ENCODE measurements around the gene DIAPH1. TPM values are rescaled to one million over a fixed set of nuclear protein-coding genes. Genes with fewer than 3 reads are reported as not detected.

DIAPH1 gene
- total RNA-seq, 3 donors from 2014 or later = 53.3 to 87.7 (median 82.7) TPM

DNA sequence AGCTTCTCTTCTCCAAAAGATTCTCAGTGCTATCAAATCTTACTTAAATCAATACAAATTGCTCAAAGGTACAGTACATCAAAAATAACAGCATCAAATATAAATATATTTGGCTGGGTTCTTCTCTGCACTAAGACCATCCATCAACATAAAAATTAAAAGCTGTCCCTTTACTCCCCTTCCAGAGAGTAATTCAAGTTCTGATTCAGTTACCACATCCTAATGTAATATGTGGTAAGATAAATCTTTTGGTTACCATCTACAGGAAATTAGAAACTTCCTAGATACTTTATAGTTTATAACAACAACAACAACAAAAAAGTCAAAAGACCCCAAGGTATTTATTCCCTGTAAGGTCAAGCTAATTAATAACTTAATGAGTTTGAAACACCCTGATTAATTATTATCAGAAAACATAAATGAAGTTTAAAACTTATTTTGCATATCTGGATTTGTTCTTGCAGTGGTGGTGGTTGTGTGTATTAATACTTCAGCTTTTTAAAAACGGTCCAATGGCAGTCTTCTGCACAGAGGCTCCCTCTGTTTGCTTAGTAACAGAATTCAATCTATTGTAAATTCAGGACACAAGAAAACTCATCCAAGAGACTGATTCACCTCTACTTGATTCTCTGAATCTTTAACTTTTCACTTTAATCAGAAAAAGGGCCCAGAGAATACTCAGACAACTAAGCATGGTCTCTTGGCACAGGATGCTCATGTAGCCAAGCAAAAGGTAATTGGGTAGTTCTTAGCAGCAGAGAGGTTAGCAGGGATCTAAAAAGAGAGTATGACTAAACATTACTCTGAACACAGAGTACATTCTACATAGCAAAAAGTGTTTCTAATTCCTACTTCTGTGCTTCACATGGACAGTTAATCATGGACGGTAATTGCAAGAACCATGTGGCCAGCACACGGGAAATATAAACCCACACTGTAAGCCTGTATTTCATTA lies 20.1 kb downstream of the DIAPH1 start:
- Histone ChIP-seq H3K36me3 (ENCODE audit: low read depth) (no peaks in the 10 kb centered on the region), H3K4me3 (no peak overlapping the region), H3K9me3 (no peaks in the 10 kb centered on the region), H3K4me1 (ENCODE audit: low read depth) (no peaks in the 10 kb centered on the region)
- ATAC-seq (peak; percentile 36), DNase-seq (no peak)
- intact Hi-C loops (cut with DNase I, micrococcal nuclease) = no loop called here
- no peak for TF ChIP-seq CTCF (IDR thresholded peaks at IDR 0.05)

GRCh38 chr5:141597814-141598213 lies 21.0 kb downstream of the DIAPH1 start:
- Histone ChIP-seq H3K9me3 (no peaks in the 10 kb centered on the region), H3K4me1 (ENCODE audit: low read depth) (no peaks in the 10 kb centered on the region), H3K4me3 (no peak overlapping the region), H3K36me3 (ENCODE audit: low read depth) (no peaks in the 10 kb centered on the region)
- DNase-seq = no peak
- intact Hi-C loops (cut with DNase I, micrococcal nuclease) = no loop called here
- ATAC-seq = peak; percentile 12
- no peak for TF ChIP-seq CTCF (IDR thresholded peaks at IDR 0.05)

DNA sequence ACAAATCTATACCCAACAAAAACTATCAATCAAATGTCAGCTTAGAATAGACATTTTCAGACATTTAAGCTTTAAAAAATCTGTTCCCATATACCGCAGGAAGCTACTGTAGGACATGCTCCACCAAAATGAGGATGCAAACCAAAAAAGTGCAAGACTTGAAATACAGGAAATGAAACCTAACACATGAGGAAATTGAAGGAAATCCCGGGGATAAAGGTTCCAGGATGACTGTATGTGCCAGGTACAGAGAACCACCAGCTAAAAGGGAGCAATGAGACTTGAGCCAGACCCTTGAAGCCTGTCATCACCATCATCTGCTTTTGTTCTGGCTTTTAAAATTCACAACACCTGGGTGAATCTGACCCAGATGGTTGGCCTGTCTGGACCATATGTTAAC lies 21.4 kb downstream of the DIAPH1 start:
- no peak for DNase-seq
- Histone ChIP-seq H3K36me3 (ENCODE audit: low read depth) (no peaks in the 10 kb centered on the region), H3K4me1 (ENCODE audit: low read depth) (no peaks in the 10 kb centered on the region), H3K4me3 (no peak overlapping the region), H3K9me3 (no peaks in the 10 kb centered on the region)
- peak; percentile 55 for ATAC-seq
- no peak for TF ChIP-seq CTCF (IDR thresholded peaks at IDR 0.05)
- intact Hi-C loops (cut with DNase I, micrococcal nuclease) = no loop called here

- Histone ChIP-seq H3K4me1 (ENCODE audit: low read depth) (no peaks in the 10 kb centered on the region), H3K9me3 (no peaks in the 10 kb centered on the region), H3K36me3 (ENCODE audit: low read depth) (no peaks in the 10 kb centered on the region), H3K4me3 (no peak overlapping the region)
- DNase-seq = no peak
- intact Hi-C loops (cut with DNase I, micrococcal nuclease) = no loop called here
- ATAC-seq = no peak
- TF ChIP-seq CTCF (IDR thresholded peaks at IDR 0.05) = no peak
Observed at GRCh38 chr5:141596867-141597266, 21.9 kb downstream of the DIAPH1 start.

DNA sequence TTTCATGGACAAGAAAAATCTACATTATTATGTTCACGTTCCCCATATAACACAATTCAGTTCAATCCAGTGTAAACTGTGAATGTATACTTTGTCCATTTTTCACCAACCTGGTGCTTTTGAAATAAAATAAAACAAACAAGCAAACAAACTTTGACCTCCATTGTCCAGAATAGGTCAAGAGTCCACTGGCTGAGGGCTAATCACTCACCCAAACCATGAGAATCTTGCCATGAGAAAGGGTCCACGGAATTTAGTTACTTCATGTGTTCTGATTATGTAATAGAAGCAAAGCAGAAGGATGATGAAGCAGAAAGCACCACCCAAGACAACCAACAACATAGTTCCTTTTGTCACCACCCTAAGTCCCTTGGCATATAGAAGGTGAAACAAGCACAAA lies 28.7 kb downstream of the DIAPH1 start:
- no peak for TF ChIP-seq CTCF (IDR thresholded peaks at IDR 0.05)
- Histone ChIP-seq H3K36me3 (ENCODE audit: low read depth) (no peaks in the 10 kb centered on the region), H3K4me3 (no peak overlapping the region), H3K4me1 (ENCODE audit: low read depth) (no peaks in the 10 kb centered on the region), H3K9me3 (no peaks in the 10 kb centered on the region)
- DNase-seq (no peak), ATAC-seq (no peak)
- intact Hi-C loops (cut with DNase I, micrococcal nuclease) = no loop called here
